HepG2 (cell line): ENCODE results near the gene DAAM1. TPM values are rescaled to one million over a fixed set of nuclear protein-coding genes. Genes with fewer than 3 reads are reported as not detected.

ENCODE experiments used
- BATF2 ChIP-seq: sonication (generic); formaldehyde crosslinking; IDR thresholded peaks from 2 replicates; pipeline ENCODE4 v1.8.0; 2022; ENCODE audit warnings: mild to moderate bottlenecking, missing genetic modification reagents, moderate library complexity
- CCAR2 ChIP-seq: fragments of 200-400 bp; formaldehyde crosslinking; optimal IDR thresholded peaks from 2 replicates; pipeline ENCODE3; 2018; ENCODE audit warnings: low read depth, mild to moderate bottlenecking, low read length, moderate library complexity
- CEBPG ChIP-seq: IDR thresholded peaks from 2 replicates; pipeline ENCODE4 v1.6.1; 2016
- ERF ChIP-seq: IDR thresholded peaks from 2 replicates; pipeline ENCODE4 v1.6.1; 2018; ENCODE audit warnings: missing biosample characterization, missing genetic modification reagents
- FOSL1 ChIP-seq: sonication (generic); formaldehyde crosslinking; IDR thresholded peaks from 2 replicates; pipeline ENCODE4 v1.9.0; 2021; ENCODE audit warnings: missing genetic modification reagents, borderline replicate concordance
- FOXA3 ChIP-seq: IDR thresholded peaks from 2 replicates; pipeline ENCODE4 v1.6.1; 2016; ENCODE audit warnings: missing genetic modification reagents, missing compliant biosample characterization
- FOXC1 ChIP-seq: sonication (generic); formaldehyde crosslinking; IDR thresholded peaks from 2 replicates; pipeline ENCODE4 v1.8.0; 2022; ENCODE audit warnings: mild to moderate bottlenecking, missing genetic modification reagents, borderline replicate concordance
- HNF4A ChIP-seq: sonication (generic); formaldehyde crosslinking; IDR thresholded peaks from 2 replicates; pipeline ENCODE4 v1.4.0; 2020; ENCODE audit warnings: missing genetic modification reagents
- KAT2B ChIP-seq: fragments of 150-350 bp; IDR thresholded peaks from 2 replicates; pipeline ENCODE4 v1.6.1; 2014; ENCODE audit warnings: low read depth, low read length, borderline replicate concordance
- MAFG ChIP-seq: sonication (generic); formaldehyde crosslinking; IDR thresholded peaks from 2 replicates; pipeline ENCODE4 v1.5.1; 2020; ENCODE audit warnings: mild to moderate bottlenecking, missing genetic modification reagents
- NR1H2 ChIP-seq: sonication (generic); formaldehyde crosslinking; IDR thresholded peaks from 2 replicates; pipeline ENCODE4 v1.8.1; 2022; ENCODE audit warnings: low read depth, missing genetic modification reagents, borderline replicate concordance
- POLR2A ChIP-seq, 2 experiments: IDR thresholded peaks; 2 replicates each; pipeline ENCODE4 v1.6.1; 2011; ENCODE audit warnings: low read depth in 2 of 2, low read length in 2 of 2, mild to moderate bottlenecking in 1 of 2, moderate library complexity in 1 of 2; ENCODE audit not compliant: insufficient read depth in 1 of 2
- SKIL ChIP-seq: sonication (generic); formaldehyde crosslinking; IDR thresholded peaks from 2 replicates; pipeline ENCODE4 v1.8.0; 2022; ENCODE audit warnings: missing genetic modification reagents, mild to moderate bottlenecking, moderate library complexity, borderline replicate concordance
- SRF ChIP-seq: IDR thresholded peaks from 2 replicates; pipeline ENCODE4 v1.6.1; 2011; ENCODE audit warnings: mild to moderate bottlenecking, low read depth, low read length, moderate library complexity
- U2AF2 ChIP-seq: fragments of 200-400 bp; formaldehyde crosslinking; IDR thresholded peaks from 2 replicates; pipeline ENCODE4 v1.6.1; 2017; ENCODE audit warnings: low read depth, mild to moderate bottlenecking, low read length
- USF2 ChIP-seq, 2 experiments: sonication (generic) in 1 of 2; formaldehyde crosslinking in 1 of 2; IDR thresholded peaks; 2 replicates each; pipeline versions ENCODE4 v1.5.1 to v1.6.1; 2011 to 2020; ENCODE audit warnings: borderline replicate concordance in 1 of 2, low read depth in 1 of 2, low read length in 1 of 2, mild to moderate bottlenecking in 1 of 2, missing genetic modification reagents in 1 of 2, moderate library complexity in 1 of 2
- ZNF350 ChIP-seq: sonication (generic); formaldehyde crosslinking; IDR thresholded peaks from 2 replicates; pipeline ENCODE4 v1.4.0; 2020; ENCODE audit warnings: mild to moderate bottlenecking, low read depth, missing genetic modification reagents, borderline replicate concordance
- ZNF546 ChIP-seq: sonication (generic); formaldehyde crosslinking; conservative IDR thresholded peaks from 2 replicates; pipeline ENCODE4 v1.8.1; 2023; ENCODE audit warnings: mild to moderate bottlenecking, missing genetic modification reagents
- ZNF839 ChIP-seq: sonication (generic); formaldehyde crosslinking; IDR thresholded peaks from 2 replicates; pipeline ENCODE4 v1.4.0; 2020; ENCODE audit warnings: missing genetic modification reagents, mild to moderate bottlenecking, borderline replicate concordance
- ZSCAN12 ChIP-seq: sonication (generic); formaldehyde crosslinking; IDR thresholded peaks from 2 replicates; pipeline ENCODE4 v1.9.0; 2021; ENCODE audit warnings: mild to moderate bottlenecking, missing genetic modification reagents
- ZSCAN5A ChIP-seq: sonication (generic); formaldehyde crosslinking; IDR thresholded peaks from 2 replicates; pipeline ENCODE4 v1.8.0; 2022; ENCODE audit warnings: mild to moderate bottlenecking, missing genetic modification reagents, borderline replicate concordance
- polyA plus RNA-seq, 8 experiments: library from polyadenylated mRNA; depleted of rRNA in 3 of 8; stranded (reverse) in 7 of 8; unstranded in 1 of 8; fragments of >200 nt; fragmentation: Illumina TruSeq in 4 of 8; extraction: Trizol in 4 of 8; gene quantifications; 2 replicates each; pipeline versions ENCODE4 v1.2.1 to v1.2.3, GENCODE V29; 2011 to 2016; ENCODE audit warnings: low read depth in 4 of 8, missing spikeins in 1 of 8, mixed read lengths in 1 of 8; ENCODE audit not compliant: insufficient read depth in 1 of 8
- total RNA-seq, 5 experiments: library from RNA; depleted of rRNA; stranded (reverse); fragments of >200 nt; fragmentation: Illumina TruSeq; extraction: Trizol; gene quantifications; 2 replicates each; pipeline ENCODE4 v1.2.3, GENCODE V29; 2016; ENCODE audit warnings: low read depth in 1 of 5
- TF ChIP-seq, protein P1 (sequence below): sonication (generic); formaldehyde crosslinking; IDR thresholded peaks from 2 replicates; pipeline ENCODE4 v1.8.0; 2022; ENCODE audit warnings: mild to moderate bottlenecking, missing genetic modification reagents

The DAAM1 gene
- total and polyA plus RNA-seq, 2 of the 13 experiments (the other 11 are each of a cell fraction or from before 2014, with no cell fraction given), result 10.9 to 24.5 TPM

- TF ChIP-seq POLR2A (IDR thresholded peaks at IDR 0.05; ENCODE audit: insufficient read depth in 1 of 2, low read depth in 2 of 2, low read length in 2 of 2) (peak in 1 of 2 experiments; percentile 71; a peak in 2 of 4 replicates), FOSL1 (CRISPR knock-in tag) (no peak), MAFG (CRISPR knock-in tag) (no peak), SRF (no peak), NR1H2 (no peak), ZSCAN12 (no peak), SKIL (CRISPR knock-in tag) (no peak), FOXA3 (CRISPR knock-in tag) (no peak), CEBPG (CRISPR knock-in tag) (no peak), ZNF350 (CRISPR knock-in tag) (0 out of 2 replicates have a peak, but pooled peaks have one; percentile 6), CCAR2 (no peak), U2AF2 (no peak), ERF (0 out of 2 replicates have a peak, but pooled peaks have one; percentile 6), ZNF839 (CRISPR knock-in tag) (no peak), KAT2B (no peak), USF2 (IDR thresholded peaks at IDR 0.05; ENCODE audit: low read depth, low read length) (no peak), USF2 (CRISPR knock-in tag; IDR thresholded peaks at IDR 0.05; ENCODE audit: borderline replicate concordance) (no peak), ZNF546 (CRISPR knock-in tag) (0 out of 2 replicates have a peak, but pooled peaks have one; percentile 45), FOXC1 (CRISPR knock-in tag) (no peak), ZSCAN5A (CRISPR knock-in tag) (no peak), HNF4A (CRISPR knock-in tag) (0 out of 2 replicates have a peak, but pooled peaks have one; percentile 1), BATF2 (no peak)
- TF ChIP-seq, protein P1, sequence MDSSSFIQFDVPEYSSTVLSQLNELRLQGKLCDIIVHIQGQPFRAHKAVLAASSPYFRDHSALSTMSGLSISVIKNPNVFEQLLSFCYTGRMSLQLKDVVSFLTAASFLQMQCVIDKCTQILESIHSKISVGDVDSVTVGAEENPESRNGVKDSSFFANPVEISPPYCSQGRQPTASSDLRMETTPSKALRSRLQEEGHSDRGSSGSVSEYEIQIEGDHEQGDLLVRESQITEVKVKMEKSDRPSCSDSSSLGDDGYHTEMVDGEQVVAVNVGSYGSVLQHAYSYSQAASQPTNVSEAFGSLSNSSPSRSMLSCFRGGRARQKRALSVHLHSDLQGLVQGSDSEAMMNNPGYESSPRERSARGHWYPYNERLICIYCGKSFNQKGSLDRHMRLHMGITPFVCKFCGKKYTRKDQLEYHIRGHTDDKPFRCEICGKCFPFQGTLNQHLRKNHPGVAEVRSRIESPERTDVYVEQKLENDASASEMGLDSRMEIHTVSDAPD (CRISPR knock-in tag), result no peak
Observed at GRCh38 chr14:59187802-59188460, 536 bp upstream of the DAAM1 start (continued).
